ENCODE data around the gene PIH1D2. TPM values are rescaled to one million over a fixed set of nuclear protein-coding genes. Genes with fewer than 3 reads are reported as not detected.

Gene PIH1D2
- total and polyA plus RNA-seq, 10 of the 15 experiments (the other 5 are each of a cell fraction or from before 2014, with no cell fraction given): 0.51 to 3.0 (median 1.5) TPM

GRCh38 chr11:112118176-112118575 lies 44.4 kb upstream of the PIH1D2 start (continued):
- no peak for TF ChIP-seq ETV6 (conservative IDR thresholded peaks at IDR 0.05 in 1 of 2, IDR thresholded peaks at IDR 0.05 in 1 of 2; ENCODE audit: borderline replicate concordance in 1 of 2, low read depth in 1 of 2)

GRCh38 chr11:112115386-112115785 lies 41.6 kb upstream of the PIH1D2 start:
- ChIA-PET CTCF (interaction anchor here (2.6 to 8.9 kb wide), 3 partner anchors 11 to 166 kb away, joined by 21 to 121 read pairs (median 24); partner anchors contain the start of gene BCO2), RAD21 (ENCODE audit: unreplicated experiment) (no interaction called here), POLR2A (no interaction called here), SMC1A (ENCODE audit: uncharacterized antibody, unreplicated experiment) (interaction anchor here (0.9 to 4.0 kb wide), 2 partner anchors 58 to 164 kb away, joined by 3 to 29 read pairs; no protein-coding TSS in a partner anchor)
- H3K4me3 ChIP-seq: no peak overlapping the region
- H3K4me2 ChIP-seq (ENCODE audit: control insufficient read depth, insufficient read depth): no peak overlapping the region
- H4K20me1 ChIP-seq (ENCODE audit: control insufficient read depth, insufficient read depth): no peaks in the 10 kb centered on the region
- DNase-seq (ENCODE audit: low read depth, low spot score): no peak
- H3K4me1 ChIP-seq (ENCODE audit: control insufficient read depth, insufficient read depth, low read length): peaks cover 8% of the 10 kb centered on the region
- no peaks in the 10 kb centered on the region for H3K79me2 ChIP-seq (ENCODE audit: control insufficient read depth, insufficient read depth, low read length)
- no peak overlapping the region for H3K9ac ChIP-seq (ENCODE audit: control insufficient read depth, insufficient read depth, low read length)
- ATAC-seq: no peak
- no peaks in the 10 kb centered on the region for H3K36me3 ChIP-seq (ENCODE audit: control insufficient read depth in 2 of 2, insufficient read depth in 2 of 2, low read length in 1 of 2)
- intact Hi-C loops (cut with micrococcal nuclease; ENCODE audit: unreplicated experiment): no loop called here
- H3K27ac ChIP-seq (ENCODE audit: control insufficient read depth, insufficient read depth): no peak overlapping the region
- no peaks in the 10 kb centered on the region; the same call in 2 of the 3 replicates for H3K9me3 ChIP-seq (replicated peaks; ENCODE audit: control insufficient read depth, insufficient read depth, low read length)
- in situ Hi-C loops (cut with MboI): no loop called here
- no peak overlapping the region for H2AFZ ChIP-seq (ENCODE audit: control insufficient read depth, low read depth, low read length)
- 57% methylated on average over 5 of the region's 5 CpGs for whole genome bisulfite sequencing (ENCODE audit: insufficient coverage, insufficient replicate concordance, low lambda C conversion rate, missing lambda C conversion rate)
- no TSS peak for BruUV-seq (replicated peaks)
- H3K27me3 ChIP-seq (replicated peaks in 1 of 2; ENCODE audit: control insufficient read depth in 2 of 2, insufficient read depth in 2 of 2, low read length in 1 of 2): no peaks in the 10 kb centered on the region
- FAIRE-seq: no peak
- TF ChIP-seq LARP7 (IDR thresholded peaks at IDR 0.05) (no peak), SMC3 (IDR thresholded peaks at IDR 0.05; ENCODE audit: borderline replicate concordance, low read length) (no peak), SPI1 (IDR thresholded peaks at IDR 0.05; ENCODE audit: borderline replicate concordance, insufficient read depth, low read depth, low read length) (no peak), IRF5 (IDR thresholded peaks at IDR 0.05; ENCODE audit: borderline replicate concordance) (no peak), ZBTB40 (IDR thresholded peaks at IDR 0.05; ENCODE audit: borderline replicate concordance) (no peak), ESRRA (IDR thresholded peaks at IDR 0.05; ENCODE audit: low read length) (no peak), KDM1A (IDR thresholded peaks at IDR 0.05; ENCODE audit: borderline replicate concordance) (no peak), IKZF1 (conservative IDR thresholded peaks at IDR 0.05) (no peak), TAF1 (IDR thresholded peaks at IDR 0.05; ENCODE audit: borderline replicate concordance, low read depth, low read length) (no peak), ATF7 (IDR thresholded peaks at IDR 0.05; ENCODE audit: low read depth) (no peak), ZNF622 (IDR thresholded peaks at IDR 0.05) (no peak), HDAC6 (IDR thresholded peaks at IDR 0.05; ENCODE audit: unreplicated experiment) (no peak), RELB (IDR thresholded peaks at IDR 0.05; ENCODE audit: low read depth) (no peak), TCF7 (IDR thresholded peaks at IDR 0.05; ENCODE audit: borderline replicate concordance) (no peak), MAX (IDR thresholded peaks at IDR 0.05; ENCODE audit: low read depth, low read length) (no peak), SMAD1 (IDR thresholded peaks at IDR 0.05; ENCODE audit: low read depth, partially characterized antibody) (no peak)

Measured in GM12878 (cell line).